SH-SY5Y (cell line): ENCODE data around the gene ZNF746.

ENCODE experiments used
- GATA2 ChIP-seq: IDR thresholded peaks from 2 replicates; pipeline ENCODE4 v1.6.1; 2011; ENCODE audit warnings: mild to moderate bottlenecking, low read depth, low read length
- GATA3 ChIP-seq: IDR thresholded peaks from 2 replicates; pipeline ENCODE4 v1.6.1; 2011; ENCODE audit warnings: low read depth, mild to moderate bottlenecking, low read length, moderate library complexity

GRCh38 chr7:149443523-149443922 lies 54.1 kb downstream of the ZNF746 start:
- no peak for TF ChIP-seq GATA2
- TF ChIP-seq GATA3: no peak
